ENCODE results near the gene ADM5.

Gene ADM5

GRCh38 chr19:49689133-49690078 is at the start of gene ADM5:
TSS of gene ADM5 (plus strand) at chr19:49689594. CDS start at chr19:49689838, 244 bp downstream.
- DNase-seq: no peak

GRCh38 chr19:49640113-49640898 is 49.1 kb upstream of the ADM5 start, which contains the start of gene RRAS:
TSS of gene RRAS (minus strand) at chr19:49640143. CDS start at chr19:49640098, 45 bp downstream.
- peak; percentile 100 for DNase-seq

- DNase-seq: peak; percentile 100
Observed at GRCh38 chr19:49641688-49642491, 47.5 kb upstream of the ADM5 start, which contains the start of gene SCAF1. TSS of gene SCAF1 (plus strand) at chr19:49642209. CDS start at chr19:49645027, 2,818 bp downstream.

- no peak for DNase-seq
Observed at GRCh38 chr19:49642492-49643035, 46.8 kb upstream of the ADM5 start.

- DNase-seq: no peak
Observed at GRCh38 chr19:49643466-49643865, 45.9 kb upstream of the ADM5 start.

- no peak for DNase-seq
Observed at GRCh38 chr19:49645592-49645991, 43.8 kb upstream of the ADM5 start.

- DNase-seq: no peak
Observed at GRCh38 chr19:49645995-49646394, 43.4 kb upstream of the ADM5 start.

- no peak for DNase-seq
Observed at GRCh38 chr19:49646586-49646985, 42.8 kb upstream of the ADM5 start.

- DNase-seq: no peak
Observed at GRCh38 chr19:49651029-49651819, 38.2 kb upstream of the ADM5 start.

GRCh38 chr19:49651820-49652550 is 37.4 kb upstream of the ADM5 start:
- no peak for DNase-seq

GRCh38 chr19:49652551-49653465 is 36.6 kb upstream of the ADM5 start:
- no peak for DNase-seq

- no peak for DNase-seq
Observed at GRCh38 chr19:49653466-49653806, 36.0 kb upstream of the ADM5 start.

- DNase-seq: no peak
Observed at GRCh38 chr19:49654581-49654980, 34.8 kb upstream of the ADM5 start.

- DNase-seq: no peak
Observed at GRCh38 chr19:49655570-49656455, 33.6 kb upstream of the ADM5 start.

GRCh38 chr19:49656456-49657109 is 32.8 kb upstream of the ADM5 start:
- DNase-seq: no peak

GRCh38 chr19:49657493-49658138 is 31.8 kb upstream of the ADM5 start:
- no peak for DNase-seq

- DNase-seq: no peak
Observed at GRCh38 chr19:49658139-49658517, 31.3 kb upstream of the ADM5 start.
